HFF-Myc (cell line): ENCODE measurements around the gene KLRF1.

ENCODE experiments used
- DNase-seq: peaks from one replicate; pipeline ENCODE4 v3.0.0-alpha.2; 2011; ENCODE audit warnings: low read depth; ENCODE audit errors: extremely low read depth
- H3K4me3 ChIP-seq: replicated peaks from 2 replicates; pipeline ENCODE4 v1.5.1; 2011; ENCODE audit warnings: low read depth, mild to moderate bottlenecking, control low read depth, low read length
- TF ChIP-seq, protein P1 (sequence below): IDR thresholded peaks from 2 replicates; pipeline ENCODE4 v1.5.1; 2012; ENCODE audit warnings: mild to moderate bottlenecking, low read depth, low read length, control low read depth; ENCODE audit errors: missing control alignments

Gene KLRF1

DNA sequence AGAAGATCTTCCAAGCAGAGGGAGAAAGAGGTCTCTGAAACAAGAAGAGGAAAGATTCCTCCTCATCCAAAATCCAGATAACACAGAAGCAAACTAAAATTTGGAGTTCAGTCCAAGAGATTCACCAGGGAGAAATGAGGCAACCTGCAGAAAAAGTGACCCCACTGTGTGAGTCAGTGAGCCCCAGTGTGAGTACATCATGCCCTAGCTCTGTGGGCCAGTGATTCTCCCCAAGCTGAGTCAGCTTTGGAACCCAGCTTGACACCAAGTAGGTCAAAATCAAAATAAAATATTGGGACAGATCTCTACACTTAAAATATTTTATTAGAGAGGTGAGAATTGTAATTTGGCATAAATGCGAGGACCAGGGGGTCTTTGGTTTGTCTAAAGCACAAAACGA, 24.6 kb downstream of the KLRF1 start:
- TF ChIP-seq, protein P1, sequence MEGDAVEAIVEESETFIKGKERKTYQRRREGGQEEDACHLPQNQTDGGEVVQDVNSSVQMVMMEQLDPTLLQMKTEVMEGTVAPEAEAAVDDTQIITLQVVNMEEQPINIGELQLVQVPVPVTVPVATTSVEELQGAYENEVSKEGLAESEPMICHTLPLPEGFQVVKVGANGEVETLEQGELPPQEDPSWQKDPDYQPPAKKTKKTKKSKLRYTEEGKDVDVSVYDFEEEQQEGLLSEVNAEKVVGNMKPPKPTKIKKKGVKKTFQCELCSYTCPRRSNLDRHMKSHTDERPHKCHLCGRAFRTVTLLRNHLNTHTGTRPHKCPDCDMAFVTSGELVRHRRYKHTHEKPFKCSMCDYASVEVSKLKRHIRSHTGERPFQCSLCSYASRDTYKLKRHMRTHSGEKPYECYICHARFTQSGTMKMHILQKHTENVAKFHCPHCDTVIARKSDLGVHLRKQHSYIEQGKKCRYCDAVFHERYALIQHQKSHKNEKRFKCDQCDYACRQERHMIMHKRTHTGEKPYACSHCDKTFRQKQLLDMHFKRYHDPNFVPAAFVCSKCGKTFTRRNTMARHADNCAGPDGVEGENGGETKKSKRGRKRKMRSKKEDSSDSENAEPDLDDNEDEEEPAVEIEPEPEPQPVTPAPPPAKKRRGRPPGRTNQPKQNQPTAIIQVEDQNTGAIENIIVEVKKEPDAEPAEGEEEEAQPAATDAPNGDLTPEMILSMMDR = no peak
- no peak overlapping the region for H3K4me3 ChIP-seq
- no peak for DNase-seq

- no peak overlapping the region for H3K4me3 ChIP-seq
- no peak for DNase-seq
- TF ChIP-seq, protein P1 = no peak
These were observed 28.9 kb downstream of the KLRF1 start for GRCh38 chr12:9856151-9856550.

DNA sequence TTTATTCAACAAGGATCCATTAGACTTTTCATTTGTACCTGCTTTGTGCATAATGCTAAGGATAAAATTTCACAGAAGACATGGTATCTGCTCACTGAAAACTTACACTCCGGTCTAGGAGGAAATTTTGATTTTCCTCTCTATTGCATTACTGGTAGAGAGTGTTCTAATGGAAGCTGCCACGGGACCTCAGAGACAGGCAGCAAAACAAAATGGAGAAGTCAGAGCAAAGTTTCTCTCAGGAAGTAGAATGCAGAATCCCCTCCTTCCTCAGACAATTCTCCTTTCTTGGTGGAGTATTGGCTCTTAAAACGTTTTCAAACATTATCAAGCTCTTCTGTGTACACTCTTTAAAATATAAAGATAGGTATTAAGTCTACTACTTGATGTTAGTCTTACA, 29.6 kb downstream of the KLRF1 start:
- TF ChIP-seq, protein P1 = no peak
- no peak for DNase-seq
- no peak overlapping the region for H3K4me3 ChIP-seq

DNA sequence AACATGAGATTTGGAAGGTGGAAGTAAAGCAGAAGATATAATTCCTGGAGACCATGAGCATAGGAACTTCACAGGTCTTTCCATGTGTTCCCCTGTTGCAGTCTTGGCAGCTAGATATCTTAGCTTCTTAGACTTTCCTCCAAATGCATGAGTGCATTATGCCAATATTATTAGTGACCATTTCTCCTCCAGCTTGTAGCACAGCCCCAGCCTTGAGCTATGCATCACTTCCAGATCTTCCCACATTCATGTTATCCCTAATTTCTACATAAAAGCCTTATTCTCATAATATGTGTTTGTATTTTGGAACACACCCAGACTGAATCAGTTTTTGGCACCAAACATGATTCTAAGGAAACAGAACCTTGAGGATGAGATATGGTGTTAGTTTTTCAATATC, 30.9 kb downstream of the KLRF1 start:
- TF ChIP-seq, protein P1 = no peak
- no peak for DNase-seq

DNA sequence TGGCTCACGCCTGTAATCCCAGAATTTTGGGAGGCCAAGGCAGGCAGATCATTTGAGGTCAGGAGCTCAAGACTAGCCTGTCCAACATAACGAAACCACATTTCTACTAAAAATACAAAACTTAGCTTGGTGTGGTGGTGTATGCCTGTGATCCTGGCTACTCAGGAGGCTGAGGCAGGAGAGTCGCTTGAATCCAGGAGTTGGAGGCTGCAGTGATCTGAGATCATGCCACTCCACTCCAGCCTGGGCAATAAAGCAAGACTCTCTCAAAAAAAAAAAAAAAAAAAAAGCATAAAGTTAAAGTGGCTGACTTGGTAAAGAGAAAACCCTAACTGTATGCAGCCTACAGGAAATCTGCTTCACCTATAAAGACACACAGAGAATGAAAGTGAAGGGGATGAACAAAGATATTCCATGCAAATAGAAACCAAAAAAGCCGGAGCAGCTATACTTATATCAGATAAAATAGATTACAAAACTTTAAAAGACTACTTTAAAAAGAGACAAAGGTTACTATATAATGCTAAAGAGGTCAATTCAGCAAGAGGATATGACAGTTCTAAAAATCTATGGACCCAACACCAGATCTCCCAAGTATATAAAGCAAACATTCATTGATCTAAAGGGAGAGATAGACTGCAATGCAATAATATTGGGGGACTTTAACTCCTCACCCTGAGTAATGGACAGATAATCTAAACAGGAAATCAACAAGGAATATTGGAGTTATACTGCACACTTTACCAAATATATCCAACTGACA, 37.8 kb downstream of the KLRF1 start:
- TF ChIP-seq, protein P1 = no peak
- no peak for DNase-seq
- no peak overlapping the region for H3K4me3 ChIP-seq

More for the DNA sequence above, 30.9 kb downstream of the KLRF1 start:
- no peak overlapping the region for H3K4me3 ChIP-seq

DNA sequence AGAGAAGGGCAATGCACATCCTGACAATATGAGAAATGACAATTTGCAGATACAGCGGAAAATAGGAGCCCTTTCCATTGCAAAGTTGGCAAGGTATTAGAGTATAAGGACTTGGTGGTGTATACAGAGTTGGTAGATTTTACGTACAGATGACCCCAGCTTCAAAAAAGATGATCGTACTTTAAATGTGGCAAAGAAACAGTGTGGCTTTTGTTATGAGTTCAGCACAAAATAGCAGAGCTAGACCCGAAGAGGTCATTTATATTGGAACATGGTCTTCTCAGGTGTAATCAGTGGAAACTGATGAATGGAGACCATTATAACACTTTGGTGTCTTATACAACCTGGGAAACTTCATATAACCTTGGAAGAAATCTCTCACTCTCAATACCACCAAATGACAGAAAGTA, 39.6 kb downstream of the KLRF1 start:
- TF ChIP-seq, protein P1 = no peak
- DNase-seq = no peak
- H3K4me3 ChIP-seq = no peak overlapping the region

GRCh38 chr12:9867531-9867930, 40.2 kb downstream of the KLRF1 start:
- H3K4me3 ChIP-seq = no peak overlapping the region
- TF ChIP-seq, protein P1 = no peak
- DNase-seq = no peak
